ENCODE measurements around the gene SMG1.
"Not testable (repeated sequence)": the region's sequence is repeated elsewhere in the genome, so short reads cannot be mapped to it uniquely, and the experiment has no call there.

Gene SMG1

GRCh38 chr16:18931756-18932155, 5.5 kb upstream of the SMG1 start:
- peak; percentile 18 for DNase-seq (ENCODE audit: low spot score)
- TF ChIP-seq CTCF (IDR thresholded peaks at IDR 0.05; ENCODE audit: extremely low read depth, missing control alignments): no peak

GRCh38 chr16:18930095-18930494, 3.9 kb upstream of the SMG1 start:
- DNase-seq (ENCODE audit: low spot score): not testable (repeated sequence)

- not testable (repeated sequence) for DNase-seq (ENCODE audit: low spot score)
These were observed 1.9 kb upstream of the SMG1 start for GRCh38 chr16:18928073-18928472.

GRCh38 chr16:18925215-18925985, 808 bp downstream of the SMG1 start:
- peak; percentile 29 for DNase-seq (ENCODE audit: low spot score)

- not testable (repeated sequence) for DNase-seq (ENCODE audit: low spot score)
These were observed 2.3 kb downstream of the SMG1 start for GRCh38 chr16:18923935-18924334.

- not testable (repeated sequence) for DNase-seq (ENCODE audit: low spot score)
These were observed 3.1 kb downstream of the SMG1 start for GRCh38 chr16:18923124-18923523.

GRCh38 chr16:18909585-18909984, 16.6 kb downstream of the SMG1 start:
- not testable (repeated sequence) for DNase-seq (ENCODE audit: low spot score)

- DNase-seq (ENCODE audit: low spot score): not testable (repeated sequence)
These were observed 17.5 kb downstream of the SMG1 start for GRCh38 chr16:18908716-18909115.

- DNase-seq (ENCODE audit: low spot score): not testable (repeated sequence)
These were observed 23.4 kb downstream of the SMG1 start for GRCh38 chr16:18902778-18903177.

- not testable (repeated sequence) for DNase-seq (ENCODE audit: low spot score)
These were observed 24.2 kb downstream of the SMG1 start for GRCh38 chr16:18902044-18902443.

GRCh38 chr16:18901194-18901593, 25.0 kb downstream of the SMG1 start:
- not testable (repeated sequence) for DNase-seq (ENCODE audit: low spot score)

GRCh38 chr16:18884456-18884855, 41.8 kb downstream of the SMG1 start:
- not testable (repeated sequence) for DNase-seq (ENCODE audit: low spot score)

GRCh38 chr16:18877734-18878133, 48.5 kb downstream of the SMG1 start:
- not testable (repeated sequence) for DNase-seq (ENCODE audit: low spot score)

GRCh38 chr16:18877259-18877658, 48.9 kb downstream of the SMG1 start:
- not testable (repeated sequence) for DNase-seq (ENCODE audit: low spot score)

GRCh38 chr16:18876301-18876700, 49.9 kb downstream of the SMG1 start:
- DNase-seq (ENCODE audit: low spot score): not testable (repeated sequence)

- DNase-seq (ENCODE audit: low spot score): not testable (repeated sequence)
These were observed 57.0 kb downstream of the SMG1 start for GRCh38 chr16:18869043-18869771.

GRCh38 chr16:18866277-18866823, 59.9 kb downstream of the SMG1 start:
- DNase-seq (ENCODE audit: low spot score): not testable (repeated sequence)

- DNase-seq (ENCODE audit: low spot score): not testable (repeated sequence)
These were observed 63.3 kb downstream of the SMG1 start for GRCh38 chr16:18862891-18863290.
